OCI-LY3 (cell line): ENCODE results near the gene LIMA1.

Source experiments
- CTCF ChIP-seq: fragments of 200-600, 300-600 bp; sonication (generic); IDR thresholded peaks from 2 replicates; pipeline ENCODE4 v1.5.1; 2014; ENCODE audit warnings: antibody characterized with exemption, low read length, low read depth
- EZH2phosphoT487 ChIP-seq: fragments of 200-600 bp; shearing (Covaris generic); IDR thresholded peaks from 2 replicates; pipeline ENCODE4 v1.6.1; 2018; ENCODE audit warnings: antibody characterized with exemption, mixed run types, low read depth

DNA sequence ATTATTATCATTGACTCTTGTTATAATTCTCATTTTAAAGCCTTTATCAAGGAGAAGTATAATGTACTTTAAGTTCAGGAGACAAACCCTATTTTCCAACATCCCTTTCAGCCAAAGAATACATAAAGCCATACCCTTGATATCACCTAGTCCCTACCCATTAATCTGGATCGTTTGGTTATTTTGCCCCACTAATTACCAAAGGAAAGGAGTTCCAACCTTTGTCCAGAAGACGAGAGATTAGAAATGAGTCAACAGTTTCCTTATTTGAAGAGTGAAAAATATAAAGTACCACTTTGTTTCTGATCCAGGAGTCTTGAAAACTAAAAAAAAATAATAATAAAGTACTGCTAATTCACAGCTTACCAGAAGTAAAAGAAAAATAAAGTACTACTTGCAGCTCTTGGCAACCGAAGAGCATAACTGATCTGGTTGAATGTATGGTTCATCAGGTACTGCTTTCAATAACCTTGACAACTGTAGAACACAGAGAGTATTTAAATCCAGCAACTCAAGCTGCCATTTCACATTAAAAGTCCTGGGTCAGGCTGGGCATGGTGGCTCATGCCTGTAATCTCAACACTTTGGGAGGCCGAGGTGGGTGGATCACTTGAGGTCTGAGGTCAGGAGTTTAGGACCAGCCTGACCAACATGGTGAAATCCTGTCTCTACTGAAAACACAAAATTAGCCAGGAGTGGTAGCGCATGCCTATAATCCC lies 33.7 kb downstream of the LIMA1 start:
- TF ChIP-seq CTCF (no peak), EZH2phosphoT487 (no peak)
